Measurements from ENCODE around the gene UTF1.

DNA sequence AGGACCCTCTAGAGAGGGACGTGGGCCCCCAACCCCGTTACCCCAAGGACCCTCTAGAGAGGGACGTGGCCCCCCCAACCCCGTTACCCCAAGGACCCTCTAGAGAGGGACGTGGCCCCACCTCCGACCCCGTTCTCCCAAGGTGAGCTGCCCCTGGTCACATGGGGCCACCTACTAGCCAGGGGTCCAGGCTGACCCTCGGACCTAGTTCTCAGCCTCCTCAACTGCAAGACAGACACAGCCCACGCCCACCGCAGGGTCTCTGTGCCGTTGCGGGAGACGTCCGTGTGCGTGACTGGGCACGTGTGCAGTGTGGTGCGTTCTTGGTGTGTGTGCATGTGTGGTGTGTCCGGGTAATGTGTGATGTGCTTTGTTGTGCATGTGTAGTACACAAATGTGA, 21.6 kb upstream of the UTF1 start:
- no peak for TF ChIP-seq CHCHD3 (CRISPR knock-in tag; IDR thresholded peaks at IDR 0.05)
- TF ChIP-seq, protein P1, sequence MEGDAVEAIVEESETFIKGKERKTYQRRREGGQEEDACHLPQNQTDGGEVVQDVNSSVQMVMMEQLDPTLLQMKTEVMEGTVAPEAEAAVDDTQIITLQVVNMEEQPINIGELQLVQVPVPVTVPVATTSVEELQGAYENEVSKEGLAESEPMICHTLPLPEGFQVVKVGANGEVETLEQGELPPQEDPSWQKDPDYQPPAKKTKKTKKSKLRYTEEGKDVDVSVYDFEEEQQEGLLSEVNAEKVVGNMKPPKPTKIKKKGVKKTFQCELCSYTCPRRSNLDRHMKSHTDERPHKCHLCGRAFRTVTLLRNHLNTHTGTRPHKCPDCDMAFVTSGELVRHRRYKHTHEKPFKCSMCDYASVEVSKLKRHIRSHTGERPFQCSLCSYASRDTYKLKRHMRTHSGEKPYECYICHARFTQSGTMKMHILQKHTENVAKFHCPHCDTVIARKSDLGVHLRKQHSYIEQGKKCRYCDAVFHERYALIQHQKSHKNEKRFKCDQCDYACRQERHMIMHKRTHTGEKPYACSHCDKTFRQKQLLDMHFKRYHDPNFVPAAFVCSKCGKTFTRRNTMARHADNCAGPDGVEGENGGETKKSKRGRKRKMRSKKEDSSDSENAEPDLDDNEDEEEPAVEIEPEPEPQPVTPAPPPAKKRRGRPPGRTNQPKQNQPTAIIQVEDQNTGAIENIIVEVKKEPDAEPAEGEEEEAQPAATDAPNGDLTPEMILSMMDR (IDR thresholded peaks at IDR 0.05 in 2 of 3, conservative IDR thresholded peaks at IDR 0.05 in 1 of 3; ENCODE audit: insufficient read depth in 2 of 3, low read depth in 1 of 3, low read length in 3 of 3) = no peak
- no peak for TF ChIP-seq POLR2A (conservative IDR thresholded peaks at IDR 0.05)
- TF ChIP-seq ARID3A (IDR thresholded peaks at IDR 0.05; ENCODE audit: borderline replicate concordance, low read depth, low read length) = no peak
- no peak for TF ChIP-seq KAT8 (IDR thresholded peaks at IDR 0.05; ENCODE audit: low read depth)
- TF ChIP-seq, protein P2, sequence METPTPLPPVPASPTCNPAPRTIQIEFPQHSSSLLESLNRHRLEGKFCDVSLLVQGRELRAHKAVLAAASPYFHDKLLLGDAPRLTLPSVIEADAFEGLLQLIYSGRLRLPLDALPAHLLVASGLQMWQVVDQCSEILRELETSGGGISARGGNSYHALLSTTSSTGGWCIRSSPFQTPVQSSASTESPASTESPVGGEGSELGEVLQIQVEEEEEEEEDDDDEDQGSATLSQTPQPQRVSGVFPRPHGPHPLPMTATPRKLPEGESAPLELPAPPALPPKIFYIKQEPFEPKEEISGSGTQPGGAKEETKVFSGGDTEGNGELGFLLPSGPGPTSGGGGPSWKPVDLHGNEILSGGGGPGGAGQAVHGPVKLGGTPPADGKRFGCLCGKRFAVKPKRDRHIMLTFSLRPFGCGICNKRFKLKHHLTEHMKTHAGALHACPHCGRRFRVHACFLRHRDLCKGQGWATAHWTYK (CRISPR knock-in tag; IDR thresholded peaks at IDR 0.05) = no peak

All from K562 (cell line).